Midbrain (tissue), 1 donor: ENCODE measurements around the gene EDIL3.
A peak's percentile ranks its signal among the peaks of the same experiment; 100 is the strongest.

Experiments used
- DNase-seq: peaks from one replicate; lab custom pipeline; 2025; lab: John Stamatoyannopoulos, UW

The EDIL3 gene

GRCh38 chr5:84384604-84385575 lies at the start of gene EDIL3:
TSS of gene EDIL3 (minus strand) at chr5:84384880. CDS start at chr5:84384374, 506 bp downstream.
- peak; percentile 78 for DNase-seq

DNA sequence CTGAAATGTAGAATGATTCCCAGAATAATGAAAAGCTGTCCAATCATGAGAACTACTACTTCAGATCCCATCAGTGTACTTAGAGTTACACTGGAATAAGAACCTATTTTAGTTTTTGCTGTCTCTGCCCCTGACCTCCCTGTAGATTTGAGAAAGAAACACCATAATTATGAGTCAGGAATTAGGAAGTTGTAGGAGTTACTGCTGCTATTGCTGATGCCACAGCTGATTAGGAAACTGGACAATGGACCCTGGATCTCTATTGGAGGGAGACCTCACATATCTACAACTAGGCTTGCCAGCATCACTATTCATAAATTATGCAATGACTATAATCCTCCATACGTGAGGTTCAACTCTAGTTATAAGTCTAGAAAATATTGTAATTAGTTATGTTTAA lies 48.8 kb upstream of the EDIL3 start:
- DNase-seq, result no peak

GRCh38 chr5:84430863-84431663 lies 46.4 kb upstream of the EDIL3 start:
- DNase-seq, result no peak

DNA sequence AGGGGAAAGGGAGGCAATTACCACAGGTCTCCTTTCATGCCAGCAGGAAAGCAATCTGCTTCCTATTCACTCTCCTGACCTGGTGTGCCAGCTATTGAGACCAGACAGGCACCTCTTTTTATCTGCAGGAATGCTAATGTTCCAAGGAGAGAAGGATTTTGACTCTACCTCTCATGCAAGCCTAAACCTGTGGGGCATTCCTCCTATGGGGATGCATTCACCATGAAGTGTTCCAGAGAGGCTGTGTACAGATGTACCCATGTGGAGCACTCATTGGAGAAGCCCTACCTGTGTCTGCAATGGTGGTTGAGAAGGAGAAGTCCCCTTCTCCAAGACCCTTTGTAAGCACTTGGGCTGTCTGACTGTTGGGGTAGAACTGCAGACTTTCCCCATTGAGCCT lies 45.4 kb upstream of the EDIL3 start:
- no peak for DNase-seq

DNA sequence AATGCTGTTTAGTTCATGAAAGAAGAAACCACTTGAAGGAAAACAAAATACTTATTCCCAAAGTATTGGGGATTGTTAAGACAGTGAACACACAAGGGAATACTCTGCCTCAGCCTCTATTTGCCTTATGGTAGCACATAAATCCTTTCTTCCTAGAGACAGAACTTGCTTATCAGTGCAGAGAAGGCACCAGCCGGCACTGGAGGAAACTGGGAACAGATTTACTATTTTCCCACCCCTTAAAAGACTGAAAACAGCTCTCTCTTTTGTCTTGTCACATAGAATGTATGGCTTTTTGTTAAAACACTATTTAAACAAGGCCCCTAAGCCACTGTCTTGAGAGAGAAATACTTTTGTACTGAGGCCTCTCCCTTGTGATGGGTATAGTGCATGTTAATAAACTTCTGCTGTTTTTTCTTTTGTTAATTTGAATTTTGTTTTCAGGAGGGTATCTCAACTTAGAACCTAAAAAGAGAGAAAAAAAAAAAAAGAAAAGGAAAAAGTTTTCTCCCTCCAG lies 40.7 kb upstream of the EDIL3 start:
- no peak for DNase-seq

DNA sequence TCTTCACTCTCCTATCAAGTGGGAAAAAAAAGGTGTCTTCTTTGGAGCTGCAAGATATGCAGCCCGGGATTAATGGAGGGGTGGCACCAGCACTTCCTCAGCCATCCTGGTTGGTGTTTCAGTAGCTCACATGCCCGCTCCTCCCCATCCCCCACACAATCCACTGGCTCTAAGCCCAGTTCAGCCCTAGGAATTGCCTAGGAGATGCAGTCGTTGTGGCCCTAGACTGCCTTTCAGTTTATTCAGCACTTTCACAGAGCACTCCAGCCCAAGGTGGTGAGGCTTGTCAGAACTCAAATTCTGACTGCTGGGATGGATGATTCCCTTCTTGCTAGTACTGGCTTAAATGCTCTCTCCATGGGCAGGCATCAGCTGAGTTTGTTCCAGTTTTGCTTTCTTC lies 35.1 kb upstream of the EDIL3 start:
- no peak for DNase-seq

- DNase-seq, result no peak
Measured at GRCh38 chr5:84411832-84412605, 27.3 kb upstream of the EDIL3 start.

DNA sequence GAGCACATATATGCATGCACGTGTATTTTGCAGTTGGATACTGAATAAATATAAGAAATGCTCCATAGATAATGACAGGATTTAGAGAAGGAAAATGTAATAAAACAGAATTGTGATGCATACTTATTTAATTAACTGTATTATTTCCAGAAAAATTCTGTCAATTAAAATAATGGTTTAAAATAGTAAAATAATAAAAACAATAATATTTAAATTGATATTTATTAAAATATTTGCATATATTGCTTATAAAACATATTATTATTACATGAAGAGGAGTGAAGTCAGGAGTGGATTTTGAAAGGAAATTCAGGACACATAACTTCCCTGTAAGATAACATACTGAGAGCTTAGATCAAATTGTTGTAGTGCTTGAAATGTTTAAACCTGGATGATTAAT lies 21.4 kb upstream of the EDIL3 start:
- no peak for DNase-seq

DNA sequence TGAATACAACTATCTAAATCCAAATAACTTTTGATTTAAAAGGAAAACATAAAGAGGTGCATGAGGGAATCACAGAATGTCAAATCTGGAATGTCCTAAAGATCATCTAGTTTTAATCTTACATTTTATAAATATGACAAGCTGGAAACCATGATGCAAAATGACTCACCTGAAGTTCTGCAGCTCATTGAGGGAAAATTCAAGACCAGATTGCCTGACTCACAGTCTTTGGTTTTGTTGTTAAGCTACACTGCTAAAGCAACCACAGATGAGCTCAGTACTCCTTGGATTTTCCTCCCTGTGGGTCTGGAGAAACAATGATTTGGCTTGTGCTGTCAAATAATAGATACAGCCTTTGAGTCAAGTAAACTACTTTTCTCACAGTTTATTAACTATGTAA lies 19.1 kb upstream of the EDIL3 start:
- no peak for DNase-seq

DNA sequence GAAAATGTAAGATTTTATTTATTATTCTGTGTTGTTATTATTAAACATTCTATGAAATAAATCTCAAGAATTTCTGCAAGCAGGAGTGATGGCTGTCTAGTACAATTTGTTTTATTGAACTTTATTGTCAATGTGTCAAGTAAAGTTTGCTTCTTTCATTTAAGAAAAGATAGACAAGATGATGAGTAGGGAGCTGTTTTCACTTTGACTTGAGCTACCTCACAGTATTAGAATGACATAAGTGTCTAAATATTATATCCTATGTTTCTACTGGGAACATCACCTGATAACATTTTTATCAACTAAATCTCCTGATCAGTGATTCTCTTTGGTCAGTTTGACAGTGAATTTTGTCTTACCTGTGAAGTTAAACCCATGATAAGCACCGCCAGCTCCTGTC lies 12.7 kb upstream of the EDIL3 start:
- no peak for DNase-seq

- DNase-seq, result no peak
Measured at GRCh38 chr5:84393969-84394368, 9.3 kb upstream of the EDIL3 start.

DNA sequence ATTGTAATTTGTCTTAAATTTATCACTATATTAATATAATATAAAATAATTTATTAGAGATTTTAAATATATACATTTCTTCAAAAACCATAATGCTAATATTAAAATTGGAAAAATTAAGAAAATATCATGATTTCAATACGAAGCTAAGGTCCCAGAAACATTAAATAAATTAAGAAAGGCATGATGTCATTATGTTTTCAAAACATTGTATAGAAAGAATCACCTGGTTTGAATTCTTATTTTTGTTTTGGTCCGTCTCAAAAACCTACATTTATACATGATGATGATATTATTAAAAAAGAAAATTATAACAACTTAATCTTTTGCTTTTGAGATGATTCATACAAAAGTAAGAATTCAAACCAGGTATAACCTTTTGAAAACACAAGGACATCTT lies 8.2 kb upstream of the EDIL3 start:
- DNase-seq, result no peak

GRCh38 chr5:84385705-84386104 lies 1.0 kb upstream of the EDIL3 start:
- DNase-seq, result no peak

DNA sequence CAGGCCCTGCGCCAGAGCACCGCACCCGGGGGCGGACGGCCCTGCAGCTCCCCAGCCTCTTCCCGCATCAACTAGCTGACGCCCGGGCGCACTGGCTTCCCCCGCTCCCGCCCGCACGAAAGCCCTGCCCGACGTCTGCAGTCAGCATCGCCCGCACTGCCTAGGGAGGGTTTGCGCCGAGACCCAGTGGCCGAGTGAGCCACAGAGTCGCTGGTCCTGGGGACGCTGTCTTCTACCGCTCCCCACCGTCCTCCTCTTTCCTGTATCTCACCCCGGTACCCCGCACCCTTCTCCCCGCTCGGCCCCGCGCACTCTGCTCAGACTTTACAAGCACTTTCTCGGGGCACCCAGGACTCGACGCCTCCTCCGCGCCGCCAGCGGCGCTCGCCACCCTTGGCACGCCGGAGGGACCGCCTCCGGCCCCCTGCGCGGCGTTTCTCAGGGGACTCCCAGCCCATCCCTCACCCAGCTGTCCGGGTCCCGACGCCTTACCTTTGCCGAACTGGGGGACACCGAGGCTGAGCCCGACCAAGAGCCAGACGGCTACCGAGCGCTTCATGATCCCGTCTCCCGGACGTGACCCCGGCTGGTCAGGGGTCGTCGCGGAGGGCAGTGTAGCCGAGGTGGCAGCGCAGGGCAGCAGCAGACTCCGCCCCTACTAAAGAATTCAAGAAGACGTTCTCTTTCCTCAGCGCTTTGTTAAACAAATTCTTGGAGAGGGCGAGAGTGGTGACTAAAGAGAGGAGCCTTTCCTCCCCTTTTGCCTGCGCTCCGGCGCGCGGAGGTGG lies 670 bp downstream of the EDIL3 start:
- peak; percentile 31 for DNase-seq

GRCh38 chr5:84383296-84383815 lies 1.3 kb downstream of the EDIL3 start:
- no peak for DNase-seq

GRCh38 chr5:84382363-84383295 lies 2.1 kb downstream of the EDIL3 start:
- DNase-seq, result peak; percentile 75

DNA sequence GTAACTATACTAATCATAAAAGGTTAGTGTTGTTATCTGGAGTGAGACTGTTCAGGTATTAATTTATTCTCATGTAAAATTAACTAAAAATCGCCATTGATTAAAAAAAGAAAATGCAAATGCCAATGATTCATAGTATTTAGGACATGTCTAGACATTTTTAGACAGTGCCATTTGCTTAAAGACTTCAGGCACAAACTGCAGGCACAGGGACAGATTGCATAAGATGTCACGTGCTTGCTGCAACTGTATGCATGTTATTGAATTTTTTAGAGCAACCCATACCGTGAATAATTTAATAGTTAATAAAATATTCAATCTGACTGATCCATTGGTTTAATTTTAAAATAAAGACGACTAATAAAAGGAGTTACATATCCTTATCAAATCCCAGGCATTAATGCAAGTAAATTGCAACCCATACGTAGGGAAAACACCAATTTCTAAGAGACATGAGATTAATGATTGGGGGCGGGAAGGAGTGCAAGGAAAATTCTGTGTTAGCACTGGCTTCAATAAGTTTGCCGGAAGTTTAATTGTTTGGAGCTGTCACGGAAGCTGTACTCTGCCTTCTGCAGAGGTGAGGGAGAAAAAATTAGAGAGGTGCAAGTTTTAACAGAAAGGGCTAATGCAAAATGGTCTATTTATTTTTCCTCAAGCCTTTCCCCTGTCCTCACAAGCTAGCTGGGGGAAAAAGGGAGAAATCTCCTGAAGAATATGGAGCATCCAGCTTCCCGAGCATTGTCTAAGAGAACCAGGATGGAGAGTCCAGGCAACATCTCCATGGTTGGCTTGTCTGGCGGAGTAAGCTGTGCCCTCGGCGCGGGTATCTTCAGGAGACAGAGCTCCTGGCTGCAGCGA lies 2.9 kb downstream of the EDIL3 start:
- peak; percentile 35 for DNase-seq

DNA sequence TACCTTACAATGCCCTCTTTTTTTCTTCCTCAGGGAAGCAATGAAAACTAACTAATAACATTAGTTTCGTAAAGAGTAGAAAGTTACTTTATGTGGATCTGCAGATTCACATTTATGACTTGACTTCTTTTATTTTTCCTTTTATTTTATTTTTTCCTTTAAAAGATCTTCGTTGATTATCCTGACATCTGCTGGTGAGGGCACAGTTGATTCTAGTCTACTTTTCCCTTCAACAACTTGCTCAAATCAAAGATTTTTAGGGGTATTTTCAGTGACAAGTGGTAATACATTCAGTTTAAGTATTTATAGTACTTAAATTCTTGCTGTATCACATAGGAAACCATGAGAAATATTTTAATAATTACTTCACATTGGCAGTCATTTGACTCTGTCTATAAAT lies 4.9 kb downstream of the EDIL3 start:
- DNase-seq, result no peak

DNA sequence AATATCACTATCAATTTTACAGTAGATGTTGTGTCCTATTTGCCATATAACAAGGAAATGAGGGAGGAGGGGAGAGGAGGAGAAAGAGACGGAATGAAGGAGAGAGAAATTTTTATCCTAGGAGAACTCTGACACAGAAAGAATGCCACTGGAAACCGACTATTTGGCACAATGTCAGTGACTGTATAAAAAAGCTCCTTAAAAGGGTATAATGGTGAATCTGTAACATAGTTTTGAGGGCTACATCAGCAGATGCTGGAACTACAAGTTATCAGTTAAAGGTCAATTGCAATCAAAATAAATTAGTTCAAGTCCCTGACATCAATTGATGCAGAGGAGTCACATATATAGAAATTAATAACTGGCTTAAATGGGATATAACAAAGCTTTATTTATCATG lies 5.7 kb downstream of the EDIL3 start:
- DNase-seq, result no peak
